Rectal smooth muscle tissue (tissue), 1 donor: ENCODE results near the gene SLC6A17.

Experiments used
- H3K27ac ChIP-seq: one replicate; pipeline ENCODE4 v1.7.0; 2013; ENCODE audit warnings: low read depth, low read length, inconsistent platforms
- H3K27me3 ChIP-seq: one replicate; pipeline ENCODE4 v1.7.0; 2013; ENCODE audit warnings: low read length; ENCODE audit not compliant: control insufficient read depth, insufficient read depth
- H3K36me3 ChIP-seq: one replicate; pipeline ENCODE4 v1.7.0; 2013; ENCODE audit warnings: low read length; ENCODE audit not compliant: control insufficient read depth, insufficient read depth
- H3K4me1 ChIP-seq: one replicate; pipeline ENCODE4 v1.7.0; 2013; ENCODE audit warnings: low read length; ENCODE audit not compliant: control insufficient read depth, insufficient read depth
- H3K4me3 ChIP-seq: one replicate; pipeline ENCODE4 v1.7.0; 2013; ENCODE audit warnings: low read length
- H3K9ac ChIP-seq: one replicate; pipeline ENCODE4 v1.7.0; 2013; ENCODE audit warnings: low read length

The SLC6A17 gene

GRCh38 chr1:110249256-110249655 is 99.0 kb downstream of the SLC6A17 start:
- Histone ChIP-seq H3K27ac (no peak overlapping the region), H3K4me3 (no peak overlapping the region), H3K36me3 (no peaks in the 10 kb centered on the region), H3K27me3 (no peaks in the 10 kb centered on the region), H3K4me1 (no peaks in the 10 kb centered on the region), H3K9ac (no peak overlapping the region)

DNA sequence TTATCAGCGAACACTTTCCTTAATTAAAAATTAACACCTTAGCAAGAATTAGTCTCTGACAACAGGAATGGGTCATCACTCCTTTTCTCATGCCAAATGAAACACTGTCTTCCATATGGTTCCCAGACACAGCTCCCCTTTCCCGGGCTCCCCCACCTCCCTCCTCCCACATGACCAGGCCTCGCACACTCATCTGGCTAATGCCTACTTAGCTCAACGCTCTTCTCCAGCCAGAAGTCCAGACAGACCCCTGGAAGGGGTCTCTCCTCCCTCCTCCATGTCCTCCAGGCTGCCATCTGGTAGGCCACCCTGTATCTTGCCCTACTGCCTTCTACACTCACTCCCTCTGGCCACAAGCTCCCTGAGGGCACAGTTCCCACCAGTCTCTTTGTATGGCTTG is 99.7 kb downstream of the SLC6A17 start:
- Histone ChIP-seq H3K9ac (no peak overlapping the region), H3K4me1 (no peaks in the 10 kb centered on the region), H3K27ac (no peak overlapping the region), H3K36me3 (no peaks in the 10 kb centered on the region), H3K4me3 (no peak overlapping the region), H3K27me3 (no peaks in the 10 kb centered on the region)

DNA sequence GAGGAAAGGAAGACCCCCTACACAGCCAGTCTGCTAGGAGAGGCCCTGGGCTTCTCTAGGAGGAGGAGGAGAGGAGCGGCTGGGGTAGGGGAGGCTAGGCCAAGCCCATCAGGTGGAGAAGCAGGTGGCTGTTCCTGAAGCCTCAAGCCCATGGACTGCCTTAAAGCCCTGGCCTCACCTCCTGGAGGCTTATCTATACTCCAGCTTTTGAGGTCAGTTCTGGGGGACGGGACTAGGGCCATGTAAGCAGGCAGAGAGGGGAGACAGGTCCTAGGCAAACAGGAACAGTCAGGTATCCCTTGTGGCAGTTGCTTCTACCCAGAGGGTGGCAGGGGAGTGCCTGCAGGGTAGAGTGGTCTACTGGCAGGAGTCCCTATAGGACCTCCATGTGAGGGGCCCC is 100.5 kb downstream of the SLC6A17 start:
- Histone ChIP-seq H3K4me1 (no peaks in the 10 kb centered on the region), H3K27me3 (no peaks in the 10 kb centered on the region), H3K36me3 (no peaks in the 10 kb centered on the region), H3K4me3 (no peak overlapping the region), H3K27ac (no peak overlapping the region), H3K9ac (no peak overlapping the region)
